ENCODE data around the gene HDAC4. TPM values are rescaled to one million over a fixed set of nuclear protein-coding genes. Genes with fewer than 3 reads are reported as not detected.

The HDAC4 gene
- total and polyA plus RNA-seq, 9 of the 15 experiments (the other 6 are each of a cell fraction or from before 2014, with no cell fraction given): 0.11 to 20.2 (median 4.0) TPM

- Histone ChIP-seq H3K27me3 (ENCODE audit: control insufficient read depth in 2 of 2, insufficient read depth in 2 of 2, low read length in 2 of 2) (no peaks in the 10 kb centered on the region), H3K9me3 (replicated peaks; ENCODE audit: control insufficient read depth, insufficient read depth, low read depth, low read length) (no peaks in the 10 kb centered on the region), H3K9me1 (ENCODE audit: control insufficient read depth, insufficient read depth, low read length) (no peaks in the 10 kb centered on the region), H3K4me1 (replicated peaks in 1 of 2; ENCODE audit: control insufficient read depth in 2 of 2, insufficient read depth in 2 of 2, low read length in 2 of 2) (peaks cover 0 to 11% of the 10 kb centered on the region in 2 experiments; a peak in 2 of 5 replicates), H3K27ac (ENCODE audit: extremely low read depth, low read depth, low read length) (no peak overlapping the region), H3K79me2 (ENCODE audit: control insufficient read depth, insufficient read depth, low read length) (no peaks in the 10 kb centered on the region), H3K36me3 (ENCODE audit: control insufficient read depth, insufficient read depth, low read length) (no peaks in the 10 kb centered on the region), H2AFZ (ENCODE audit: low read depth, low read length) (no peak overlapping the region), H3K4me2 (ENCODE audit: insufficient read depth, low read length) (no peak overlapping the region), H3K9ac (ENCODE audit: insufficient read depth in 1 of 2, low read depth in 2 of 2, low read length in 2 of 2) (no peak overlapping the region), H4K20me1 (replicated peaks; ENCODE audit: control insufficient read depth, insufficient read depth, low read length) (no peaks in the 10 kb centered on the region), H3K4me3 (no peak overlapping the region)
- BruUV-seq (replicated peaks): no TSS peak
- no peak for FAIRE-seq
- ChIA-PET POLR2A (interaction anchor here (0.6 kb wide), 1 partner anchor 519 kb away, joined by 3 read pairs; no protein-coding TSS in a partner anchor), CTCF (ENCODE audit: low intra/inter-chr PET ratio) (no interaction called here)
- no peak for DNase-seq (ENCODE audit: extremely low read depth in 1 of 4, low spot score in 3 of 4)
- 93% methylated on average over 5 of the region's 12 CpGs for WGBS (ENCODE audit: insufficient coverage, low coverage, missing lambda C conversion rate)
- intact Hi-C loops (cut with micrococcal nuclease) (no loop called here), in situ Hi-C loops (cut with MboI) (no loop called here)
- ATAC-seq: no peak
- no peak for TF ChIP-seq ZNF280B (CRISPR knock-in tag; IDR thresholded peaks at IDR 0.05)
- no peak for TF ChIP-seq ZNF23 (CRISPR knock-in tag; IDR thresholded peaks at IDR 0.05)
- no peak for TF ChIP-seq ZBTB11 (CRISPR knock-in tag; IDR thresholded peaks at IDR 0.05)
- no peak for TF ChIP-seq TAF1 (IDR thresholded peaks at IDR 0.05; ENCODE audit: control insufficient read depth, extremely low read depth, insufficient read depth, low read length, severe bottlenecking)
- TF ChIP-seq FOXK1 (CRISPR knock-in tag; IDR thresholded peaks at IDR 0.05; ENCODE audit: borderline replicate concordance): no peak
- no peak for TF ChIP-seq HDAC1 (IDR thresholded peaks at IDR 0.05)
- no peak for TF ChIP-seq ZFX (CRISPR knock-in tag; IDR thresholded peaks at IDR 0.05)
- no peak for TF ChIP-seq XRCC3 (IDR thresholded peaks at IDR 0.05)
- TF ChIP-seq RBFOX2 (IDR thresholded peaks at IDR 0.05; ENCODE audit: low read depth, low read length): no peak
- no peak for TF ChIP-seq RREB1 (CRISPR knock-in tag; IDR thresholded peaks at IDR 0.05)
- no peak for TF ChIP-seq ZNF699 (CRISPR knock-in tag; IDR thresholded peaks at IDR 0.05; ENCODE audit: insufficient replicate concordance)
- TF ChIP-seq ZNF121 (CRISPR knock-in tag; conservative IDR thresholded peaks at IDR 0.05): no peak
Measured at GRCh38 chr2:239157269-239157668, 243.6 kb downstream of the HDAC4 start.
